WTC11 (cell line): ENCODE data around the gene RASSF8. TPM values are rescaled to one million over a fixed set of nuclear protein-coding genes. Genes with fewer than 3 reads are reported as not detected.
A peak's percentile ranks its signal among the peaks of the same experiment; 100 is the strongest.

ENCODE experiments used
- ATAC-seq: fragments of 200-7000 bp; cut with Tn5 transposase; 2 replicates; pipeline ENCODE4 v1.10.0; 2021; ENCODE audit warnings: mild to moderate bottlenecking, moderate library complexity
- CTCF ChIA-PET: fragments of 300-600 bp; sonication (Branson Sonifier 250); formaldehyde crosslinking; loops from one replicate; lab custom pipeline; 2021; ENCODE audit warnings: antibody characterized with exemption; lab: Charles Lee
- POLR2A ChIA-PET: fragments of 350-600 bp; sonication (Branson Sonifier 250); formaldehyde crosslinking; loops from one replicate; lab custom pipeline; 2021; ENCODE audit warnings: antibody characterized with exemption; lab: Charles Lee
- DNase-seq: peaks from one replicate; pipeline ENCODE4 v3.0.0; 2021; ENCODE audit warnings: low spot score
- H3K27ac Mint-ChIP-seq: 2 replicates; pipeline ENCODE4 v1.8.0; 2021; ENCODE audit warnings: mixed read lengths
- H3K27me3 Mint-ChIP-seq: 2 replicates; pipeline ENCODE4 v1.8.0; 2021; ENCODE audit warnings: low read depth, mild to moderate bottlenecking, moderate library complexity, mixed read lengths
- H3K36me3 Mint-ChIP-seq: 2 replicates; pipeline ENCODE4 v1.8.0; 2021; ENCODE audit warnings: mixed read lengths
- H3K4me1 Mint-ChIP-seq: 2 replicates; pipeline ENCODE4 v1.8.0; 2022; ENCODE audit warnings: mixed read lengths
- H3K4me3 Mint-ChIP-seq: 2 replicates; pipeline ENCODE4 v1.8.0; 2021; ENCODE audit warnings: mild to moderate bottlenecking, moderate library complexity, mixed read lengths
- H3K9me3 Mint-ChIP-seq: 2 replicates; pipeline ENCODE4 v1.8.0; 2021; ENCODE audit warnings: mixed read lengths
- AFF4 ChIP-seq: sonication (generic); formaldehyde crosslinking; IDR thresholded peaks from 2 replicates; pipeline ENCODE4 v1.8.1; 2023; ENCODE audit warnings: mild to moderate bottlenecking, missing genetic modification reagents, borderline replicate concordance
- ATF2 ChIP-seq: sonication (generic); formaldehyde crosslinking; IDR thresholded peaks from 2 replicates; pipeline ENCODE4 v1.8.1; 2022; ENCODE audit warnings: low read depth, missing genetic modification reagents, borderline replicate concordance
- CBFB ChIP-seq: sonication (generic); formaldehyde crosslinking; IDR thresholded peaks from 2 replicates; pipeline ENCODE4 v1.8.1; 2022; ENCODE audit warnings: mild to moderate bottlenecking, low read depth, missing genetic modification reagents
- CREM ChIP-seq: sonication (generic); formaldehyde crosslinking; IDR thresholded peaks from 2 replicates; pipeline ENCODE4 v1.8.1; 2022; ENCODE audit warnings: mild to moderate bottlenecking, missing genetic modification reagents, moderate library complexity
- ELF4 ChIP-seq: sonication (generic); formaldehyde crosslinking; IDR thresholded peaks from 2 replicates; pipeline ENCODE4 v1.8.1; 2022; ENCODE audit warnings: low read depth, mild to moderate bottlenecking, moderate library complexity, missing genetic modification reagents
- FOXJ3 ChIP-seq: sonication (generic); formaldehyde crosslinking; IDR thresholded peaks from 2 replicates; pipeline ENCODE4 v1.9.0; 2021; ENCODE audit warnings: missing genetic modification reagents, mild to moderate bottlenecking, borderline replicate concordance
- FOXP1 ChIP-seq: sonication (generic); formaldehyde crosslinking; IDR thresholded peaks from 2 replicates; pipeline ENCODE4 v1.8.0; 2022; ENCODE audit warnings: missing genetic modification reagents, mild to moderate bottlenecking, moderate library complexity, borderline replicate concordance
- HMGA2 ChIP-seq: fragments of 250-450 bp; sonication (Bioruptor Pico); IDR thresholded peaks from 2 replicates; pipeline ENCODE4 v1.4.0; 2021; ENCODE audit warnings: mild to moderate bottlenecking, moderate library complexity
- MLX ChIP-seq: sonication (generic); formaldehyde crosslinking; IDR thresholded peaks from 2 replicates; pipeline ENCODE4 v1.8.1; 2023; ENCODE audit warnings: mild to moderate bottlenecking, missing genetic modification reagents, moderate library complexity
- PRDM15 ChIP-seq: sonication (generic); formaldehyde crosslinking; IDR thresholded peaks from 2 replicates; pipeline ENCODE4 v1.8.0; 2022; ENCODE audit warnings: missing genetic modification reagents
- PREB ChIP-seq: sonication (generic); formaldehyde crosslinking; IDR thresholded peaks from 2 replicates; pipeline ENCODE4 v1.8.1; 2022; ENCODE audit warnings: mild to moderate bottlenecking, missing genetic modification reagents, moderate library complexity, borderline replicate concordance
- RELA ChIP-seq: sonication (generic); formaldehyde crosslinking; IDR thresholded peaks from 2 replicates; pipeline ENCODE4 v1.8.1; 2022; ENCODE audit warnings: missing genetic modification reagents, mild to moderate bottlenecking, borderline replicate concordance
- SOX15 ChIP-seq: fragments of 250-450 bp; sonication (Bioruptor Pico); IDR thresholded peaks from 2 replicates; pipeline ENCODE4 v1.9.0; 2021; ENCODE audit warnings: mild to moderate bottlenecking
- USF1 ChIP-seq: sonication (generic); formaldehyde crosslinking; IDR thresholded peaks from 2 replicates; pipeline ENCODE4 v1.8.0; 2022; ENCODE audit warnings: mild to moderate bottlenecking, missing genetic modification reagents
- USF2 ChIP-seq: sonication (generic); formaldehyde crosslinking; IDR thresholded peaks from 2 replicates; pipeline ENCODE4 v1.8.1; 2023; ENCODE audit warnings: mild to moderate bottlenecking, missing genetic modification reagents, moderate library complexity
- ZNF138 ChIP-seq: sonication (generic); formaldehyde crosslinking; conservative IDR thresholded peaks from 2 replicates; pipeline ENCODE4 v1.8.1; 2022; ENCODE audit warnings: mild to moderate bottlenecking, moderate library complexity, missing genetic modification reagents
- ZNF281 ChIP-seq: sonication (generic); formaldehyde crosslinking; IDR thresholded peaks from 2 replicates; pipeline ENCODE4 v1.8.0; 2023; ENCODE audit warnings: mild to moderate bottlenecking, missing genetic modification reagents
- ZNF396 ChIP-seq: fragments of 250-450 bp; sonication (Bioruptor Pico); IDR thresholded peaks from 2 replicates; pipeline ENCODE4 v1.8.0; 2021; ENCODE audit warnings: mild to moderate bottlenecking, moderate library complexity, borderline replicate concordance
- ZNF671 ChIP-seq: fragments of 250-450 bp; sonication (Bioruptor Pico); IDR thresholded peaks from 2 replicates; pipeline ENCODE4 v1.8.0; 2021; ENCODE audit warnings: mild to moderate bottlenecking
- total RNA-seq: library from RNA; stranded (reverse); gene quantifications from 3 replicates; pipeline ENCODE4 v1.2.3, GENCODE V29; 2021

RASSF8 gene
- total RNA-seq, 1 experiment from 2014 or later, result 48.6 TPM

GRCh38 chr12:26014085-26014484, 55.6 kb downstream of the RASSF8 start (continued):
- TF ChIP-seq USF1 (CRISPR knock-in tag), result no peak
- TF ChIP-seq FOXJ3 (CRISPR knock-in tag), result no peak
- no peak for TF ChIP-seq CREM (CRISPR knock-in tag)
- TF ChIP-seq RELA (CRISPR knock-in tag), result no peak
- TF ChIP-seq, all 79 proteins: peak for 0

GRCh38 chr12:26016516-26016915, 58.0 kb downstream of the RASSF8 start:
- Mint-ChIP-seq H3K4me1 (peaks cover 38% of the 10 kb centered on the region), H3K36me3 (no peaks in the 10 kb centered on the region), H3K9me3 (no peaks in the 10 kb centered on the region), H3K4me3 (no peak overlapping the region), H3K27ac (peak overlapping the region; percentile 61), H3K27me3 (no peaks in the 10 kb centered on the region)
- ATAC-seq (no peak), DNase-seq (no peak)
- POLR2A ChIA-PET, result no interaction called here
- CTCF ChIA-PET, result interaction anchor here (0.9 to 2.7 kb wide), 2 partner anchors 57 to 165 kb away, joined by 3 to 9 read pairs; no protein-coding TSS in a partner anchor
- TF ChIP-seq ZNF396, result no peak
- no peak for TF ChIP-seq PREB
- no peak for TF ChIP-seq AFF4 (CRISPR knock-in tag)
- no peak for TF ChIP-seq USF2 (CRISPR knock-in tag)
- TF ChIP-seq FOXP1 (CRISPR knock-in tag), result no peak
- no peak for TF ChIP-seq CBFB
- TF ChIP-seq ATF2, result no peak
- TF ChIP-seq MLX (CRISPR knock-in tag), result no peak
- TF ChIP-seq ZNF281 (CRISPR knock-in tag), result no peak
- no peak for TF ChIP-seq ELF4 (CRISPR knock-in tag)
- no peak for TF ChIP-seq HMGA2 (CRISPR knock-in tag)
- TF ChIP-seq ZNF138, result no peak
- no peak for TF ChIP-seq ZNF671 (CRISPR knock-in tag)
- TF ChIP-seq PRDM15 (CRISPR knock-in tag), result no peak
- TF ChIP-seq SOX15 (CRISPR knock-in tag), result no peak
